Prostate gland (tissue), 2 donors: Measurements from ENCODE around the gene SYTL1.

Experiments
- POLR2A ChIP-seq: fragments of 450-650 bp; IDR thresholded peaks from one replicate; pipeline ENCODE4 v1.6.1; 2016; ENCODE audit warnings: antibody characterized with exemption, mild to moderate bottlenecking
- POLR2AphosphoS5 ChIP-seq: sonication (generic); formaldehyde crosslinking; IDR thresholded peaks from one replicate; pipeline ENCODE4 v1.6.1; 2017; ENCODE audit warnings: antibody characterized with exemption
- TF ChIP-seq, protein P1 (sequence below), 4 experiments: fragments of 200-600 bp in 2 of 4; fragments of 450-650 bp in 2 of 4; sonication (generic) in 2 of 4; IDR thresholded peaks; 1 replicate in 3 of 4; 2 replicates in 1 of 4; pipeline ENCODE4 v1.5.1; 2016 to 2019; ENCODE audit warnings: antibody characterized with exemption in 4 of 4, mild to moderate bottlenecking in 2 of 4, moderate library complexity in 2 of 4

GRCh38 chr1:27398405-27399149 lies 56.8 kb downstream of the SYTL1 start:
- no peak for TF ChIP-seq POLR2A
- TF ChIP-seq, protein P1, sequence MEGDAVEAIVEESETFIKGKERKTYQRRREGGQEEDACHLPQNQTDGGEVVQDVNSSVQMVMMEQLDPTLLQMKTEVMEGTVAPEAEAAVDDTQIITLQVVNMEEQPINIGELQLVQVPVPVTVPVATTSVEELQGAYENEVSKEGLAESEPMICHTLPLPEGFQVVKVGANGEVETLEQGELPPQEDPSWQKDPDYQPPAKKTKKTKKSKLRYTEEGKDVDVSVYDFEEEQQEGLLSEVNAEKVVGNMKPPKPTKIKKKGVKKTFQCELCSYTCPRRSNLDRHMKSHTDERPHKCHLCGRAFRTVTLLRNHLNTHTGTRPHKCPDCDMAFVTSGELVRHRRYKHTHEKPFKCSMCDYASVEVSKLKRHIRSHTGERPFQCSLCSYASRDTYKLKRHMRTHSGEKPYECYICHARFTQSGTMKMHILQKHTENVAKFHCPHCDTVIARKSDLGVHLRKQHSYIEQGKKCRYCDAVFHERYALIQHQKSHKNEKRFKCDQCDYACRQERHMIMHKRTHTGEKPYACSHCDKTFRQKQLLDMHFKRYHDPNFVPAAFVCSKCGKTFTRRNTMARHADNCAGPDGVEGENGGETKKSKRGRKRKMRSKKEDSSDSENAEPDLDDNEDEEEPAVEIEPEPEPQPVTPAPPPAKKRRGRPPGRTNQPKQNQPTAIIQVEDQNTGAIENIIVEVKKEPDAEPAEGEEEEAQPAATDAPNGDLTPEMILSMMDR (IDR thresholded peaks at IDR 0.05), result no peak
- no peak for TF ChIP-seq POLR2AphosphoS5
